Measurements from ENCODE around the gene IFITM1. TPM values are rescaled to one million over a fixed set of nuclear protein-coding genes. Genes with fewer than 3 reads are reported as not detected.

The IFITM1 gene
- total RNA-seq, 2 donors from 2014 or later: 182 to 220 TPM

- Histone ChIP-seq H3K36me3 (peaks cover 2% of the 10 kb centered on the region), H3K27me3 (replicated peaks; ENCODE audit: insufficient read depth) (no peaks in the 10 kb centered on the region), H3K9me3 (no peaks in the 10 kb centered on the region), H3K4me1 (ENCODE audit: control insufficient read depth in 1 of 2, low read depth in 2 of 2) (peaks cover 6 to 20% of the 10 kb centered on the region in 2 donors), H3K27ac (no peak within 1 kb of the TSS), H3K4me3 (peak within 1 kb of the TSS; percentile 80)
- DNase-seq (ENCODE audit: low spot score) (no peak), ATAC-seq (ENCODE audit: insufficient number of reproducible peaks, low FRiP score, low read depth) (peak; percentile 62)
- TF ChIP-seq CTCF (IDR thresholded peaks at IDR 0.05): no peak
Measured at GRCh38 chr11:288478-289397, 25.1 kb upstream of the IFITM1 start, which contains the start of gene PGGHG. Gene PGGHG (plus strand): TSS chr11:289126. CDS start chr11:289817, 691 bp downstream.

DNA sequence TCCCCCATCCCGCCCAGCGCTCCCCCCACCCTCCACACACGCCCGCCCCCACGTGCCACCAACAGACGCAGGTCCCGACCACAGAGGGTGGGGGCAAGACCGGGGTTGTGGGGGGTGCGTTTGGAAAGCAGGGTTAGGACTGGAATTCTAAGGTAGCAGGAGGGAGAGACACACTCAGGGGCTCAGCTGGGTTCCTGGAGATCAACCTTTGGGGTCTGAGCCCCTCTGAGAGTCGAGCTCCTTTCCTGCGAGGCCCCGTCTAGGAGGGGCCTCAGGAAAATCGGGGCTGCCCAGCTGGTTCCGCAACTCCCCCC, 24.5 kb upstream of the IFITM1 start:
- Histone ChIP-seq H3K4me3 (peak overlapping the region; percentile 80), H3K9me3 (no peaks in the 10 kb centered on the region), H3K27me3 (replicated peaks; ENCODE audit: insufficient read depth) (no peaks in the 10 kb centered on the region), H3K36me3 (peaks cover 5% of the 10 kb centered on the region), H3K27ac (no peak overlapping the region), H3K4me1 (ENCODE audit: control insufficient read depth in 1 of 2, low read depth in 2 of 2) (peaks cover 6 to 20% of the 10 kb centered on the region in 2 donors)
- no peak for TF ChIP-seq CTCF (IDR thresholded peaks at IDR 0.05)
- ATAC-seq (ENCODE audit: insufficient number of reproducible peaks, low FRiP score, low read depth) (no peak), DNase-seq (ENCODE audit: low spot score) (no peak)

DNA sequence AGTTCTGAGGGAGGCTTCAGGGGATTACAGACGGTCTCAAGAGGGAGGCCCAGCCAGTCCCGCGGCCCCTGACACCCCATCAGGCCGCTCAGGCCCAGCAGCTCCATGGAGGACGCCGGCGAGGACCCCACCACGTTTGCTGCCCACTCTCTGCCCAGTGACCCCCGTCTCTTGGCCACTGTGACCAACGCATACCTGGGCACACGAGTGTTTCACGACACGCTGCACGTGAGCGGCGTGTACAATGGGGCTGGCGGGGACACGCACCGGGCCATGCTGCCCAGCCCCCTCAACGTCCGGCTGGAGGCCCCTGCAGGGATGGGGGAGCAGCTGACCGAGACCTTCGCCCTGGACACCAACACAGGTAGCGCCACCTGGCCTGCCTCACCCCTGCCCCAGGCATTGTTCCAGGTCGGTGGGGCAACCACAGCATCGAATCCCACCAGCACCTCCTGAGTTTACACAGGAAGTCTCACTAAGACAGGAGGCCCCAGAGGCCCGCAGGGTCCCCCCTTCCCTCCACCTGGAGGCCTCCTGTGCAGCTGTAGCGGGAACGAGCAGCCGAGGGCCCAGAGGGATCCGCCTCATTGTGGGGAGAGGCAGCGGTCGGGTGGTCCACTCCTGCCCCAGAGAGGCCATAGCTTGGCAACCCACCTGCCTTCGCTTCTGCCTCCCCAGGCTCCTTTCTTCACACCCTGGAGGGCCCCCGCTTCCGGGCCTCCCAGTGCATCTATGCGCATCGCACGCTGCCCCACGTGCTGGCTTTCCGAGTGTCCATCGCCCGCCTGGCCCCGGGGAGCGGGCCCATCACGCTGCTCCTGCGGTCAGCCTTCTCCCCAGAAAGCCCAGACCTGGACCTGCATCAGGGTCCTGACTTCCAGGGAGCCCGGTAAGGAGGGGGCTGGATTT, 23.9 kb upstream of the IFITM1 start:
- DNase-seq (ENCODE audit: low spot score) (no peak), ATAC-seq (ENCODE audit: insufficient number of reproducible peaks, low FRiP score, low read depth) (no peak)
- Histone ChIP-seq H3K4me1 (ENCODE audit: control insufficient read depth in 1 of 2, low read depth in 2 of 2) (peaks cover 6 to 20% of the 10 kb centered on the region in 2 donors), H3K36me3 (peaks cover 5% of the 10 kb centered on the region), H3K9me3 (no peaks in the 10 kb centered on the region), H3K27ac (no peak overlapping the region), H3K4me3 (peak overlapping the region; percentile 80), H3K27me3 (replicated peaks; ENCODE audit: insufficient read depth) (no peaks in the 10 kb centered on the region)
- TF ChIP-seq CTCF (IDR thresholded peaks at IDR 0.05): no peak

- Histone ChIP-seq H3K9me3 (no peaks in the 10 kb centered on the region), H3K27me3 (replicated peaks; ENCODE audit: insufficient read depth) (no peaks in the 10 kb centered on the region), H3K27ac (no peak overlapping the region), H3K36me3 (peaks cover 5% of the 10 kb centered on the region), H3K4me1 (ENCODE audit: control insufficient read depth in 1 of 2, low read depth in 2 of 2) (peaks cover 6 to 20% of the 10 kb centered on the region in 2 donors), H3K4me3 (no peak overlapping the region)
- ATAC-seq (ENCODE audit: insufficient number of reproducible peaks, low FRiP score, low read depth) (no peak), DNase-seq (ENCODE audit: low spot score) (no peak)
- no peak for TF ChIP-seq CTCF (IDR thresholded peaks at IDR 0.05)
Measured at GRCh38 chr11:290621-291231, 23.1 kb upstream of the IFITM1 start.
